Embryonic facial prominence (tissue), 1 donor: ENCODE data around the gene LSAMP.
"Not testable (repeated sequence)": the region's sequence is repeated elsewhere in the genome, so short reads cannot be mapped to it uniquely, and the experiment has no call there.

Experiments
- DNase-seq: peaks from one replicate; pipeline ENCODE4 v3.0.0-alpha.2; 2016; ENCODE audit errors: extremely low spot score

The LSAMP gene

DNA sequence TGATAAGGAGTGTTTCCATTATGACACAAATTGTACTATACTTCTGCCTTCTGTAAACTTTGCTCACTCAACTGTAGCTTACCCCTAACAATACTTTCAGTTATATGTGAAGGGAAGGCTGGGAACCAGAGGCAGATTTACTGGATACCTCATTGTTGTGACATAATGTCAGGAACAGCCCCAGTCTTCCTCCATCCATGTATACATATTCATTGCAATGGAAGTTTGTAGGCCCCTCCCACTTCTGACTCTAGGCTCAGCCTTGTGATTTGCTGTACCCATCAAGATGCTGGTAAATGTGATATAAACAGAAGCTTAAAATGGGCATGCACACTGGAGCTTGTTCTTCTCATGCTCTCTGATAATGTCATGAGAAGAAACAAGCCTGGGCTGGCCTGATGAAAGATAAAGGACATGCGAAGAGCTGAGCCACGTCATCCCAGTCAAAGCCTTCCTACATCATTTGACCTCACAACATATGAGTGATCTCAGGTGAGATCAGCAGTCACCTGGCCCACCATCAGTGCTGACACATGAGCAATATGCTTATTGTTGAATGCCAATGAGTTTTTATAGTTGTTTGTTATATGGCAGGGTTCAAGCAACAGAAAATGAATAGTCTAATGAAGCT lies 554.2 kb downstream of the LSAMP start:
- DNase-seq = no peak

DNA sequence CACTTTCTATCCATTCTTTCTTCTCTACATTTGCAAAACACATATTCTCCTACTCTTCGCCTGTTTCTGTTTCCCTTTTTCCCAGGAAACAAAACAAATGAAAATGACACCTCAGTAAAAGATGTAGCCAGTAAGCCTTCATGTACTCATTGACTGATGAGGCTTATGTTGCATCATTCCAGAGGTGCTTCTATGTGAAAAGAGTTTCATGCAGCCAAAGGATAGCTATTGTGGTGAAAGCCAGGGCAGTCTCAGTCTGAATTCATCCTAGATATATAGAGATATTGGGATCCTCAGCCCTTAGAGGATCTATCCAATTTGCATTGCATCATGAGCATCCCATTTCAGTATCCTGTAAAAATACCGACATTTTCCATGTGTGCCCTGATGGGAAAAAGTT lies 554.7 kb downstream of the LSAMP start:
- no peak for DNase-seq

DNA sequence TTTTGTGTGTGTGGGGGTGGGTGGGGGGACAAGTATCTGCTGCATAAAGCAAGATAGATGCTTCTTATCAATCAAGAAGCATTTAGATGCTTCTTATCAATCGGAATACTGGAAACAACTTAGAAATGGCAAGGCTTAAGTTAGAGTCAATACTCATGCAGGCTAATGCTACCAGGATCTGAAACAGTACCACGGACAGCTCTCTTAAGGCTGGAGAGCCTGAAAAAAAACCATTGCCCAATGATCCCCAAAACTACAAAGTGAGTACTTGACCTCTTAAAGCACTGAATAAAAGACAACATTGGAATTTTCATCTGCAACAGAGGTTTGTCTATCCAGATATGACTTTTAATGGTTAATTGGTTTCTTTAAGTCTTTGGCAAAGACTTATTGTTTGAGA lies 559.7 kb downstream of the LSAMP start:
- no peak for DNase-seq

DNA sequence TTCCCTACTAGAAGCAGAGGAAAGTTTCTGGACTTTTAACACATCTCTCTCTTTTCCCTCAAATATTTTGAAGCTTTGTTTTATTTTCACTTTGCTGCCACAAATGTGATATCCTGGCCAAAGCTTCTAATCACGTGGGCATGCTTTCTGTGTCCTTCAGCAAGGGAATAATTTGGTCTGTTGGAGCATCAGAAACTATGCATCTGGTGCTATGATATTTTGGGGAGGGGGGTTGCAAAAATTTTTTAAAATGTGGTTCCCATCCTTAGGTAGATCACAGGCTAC lies 567.7 kb downstream of the LSAMP start:
- DNase-seq = no peak

DNA sequence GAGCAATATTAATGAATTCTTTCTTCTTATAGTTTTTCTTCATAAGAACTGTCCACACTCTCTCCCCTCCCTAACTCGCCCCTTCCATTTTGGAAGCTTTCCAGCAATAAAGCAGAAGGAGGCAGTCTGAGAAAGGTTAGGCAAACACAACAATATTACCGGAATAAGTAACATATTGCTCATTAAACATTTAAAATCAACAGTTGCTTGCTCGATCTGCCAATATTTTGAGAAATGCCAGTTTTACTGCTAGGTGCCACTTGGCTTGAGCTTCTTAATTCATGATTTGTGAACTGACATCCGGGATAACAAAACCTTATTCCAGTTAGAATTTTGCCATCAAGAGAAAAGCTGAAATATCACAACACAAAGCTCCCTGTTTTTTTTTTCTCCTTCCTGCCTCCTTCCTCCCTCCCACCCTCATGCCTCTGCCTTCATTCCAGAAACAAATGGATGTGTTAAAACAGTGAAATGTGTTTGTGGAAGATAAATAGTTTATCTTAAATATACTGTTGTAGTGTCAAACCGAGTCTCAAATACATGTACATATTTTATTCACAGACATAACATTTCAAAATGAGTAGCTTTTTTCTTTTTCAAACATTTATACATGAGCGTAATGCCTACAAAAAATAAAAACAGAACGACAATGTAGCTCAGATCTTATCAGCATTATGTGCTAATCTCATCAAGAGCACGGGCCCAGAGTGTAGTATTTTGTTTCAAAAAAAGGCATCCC lies 568.2 kb downstream of the LSAMP start:
- no peak for DNase-seq

GRCh38 chr3:115875460-115875859 lies 569.8 kb downstream of the LSAMP start:
- DNase-seq = no peak

- no peak for DNase-seq
Observed at GRCh38 chr3:115871735-115872134, 573.6 kb downstream of the LSAMP start.

DNA sequence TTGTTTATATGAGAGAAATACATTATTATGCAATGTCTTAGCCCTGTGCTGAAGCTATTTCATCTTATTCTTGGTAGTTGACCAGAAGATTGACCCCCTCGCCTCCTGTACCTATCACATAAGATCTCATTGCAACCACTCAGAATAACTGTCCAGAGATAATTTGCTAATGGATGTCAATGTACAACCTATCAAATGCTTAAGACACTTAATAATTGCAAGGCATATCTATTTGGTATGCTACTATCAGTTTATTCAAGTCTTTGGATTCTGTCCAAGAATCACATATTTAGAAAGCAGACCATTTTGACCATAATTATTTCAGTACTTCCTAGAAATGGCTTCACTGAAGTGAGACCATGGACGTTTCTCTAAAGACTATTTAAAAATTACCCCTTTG lies 580.4 kb downstream of the LSAMP start:
- DNase-seq = no peak

DNA sequence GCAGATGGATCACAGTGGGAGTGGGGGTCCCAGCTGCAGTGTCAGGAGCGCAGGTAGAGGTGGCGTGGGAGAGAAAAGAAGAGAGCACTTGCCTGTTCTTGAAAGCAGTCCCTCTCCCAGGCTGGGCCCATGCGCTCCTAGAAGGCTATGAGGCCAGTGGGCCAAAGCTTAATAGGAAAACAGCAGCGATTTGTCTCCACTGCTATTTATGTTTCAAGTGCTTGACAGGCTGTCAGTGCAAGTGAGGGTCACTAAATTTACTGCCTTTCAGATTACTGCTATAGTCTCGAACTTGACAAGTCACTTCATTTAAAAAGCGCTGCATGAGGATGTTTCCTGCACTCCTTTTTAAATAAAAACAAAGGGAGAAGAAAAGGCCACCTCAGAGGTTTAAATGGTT lies 582.4 kb downstream of the LSAMP start:
- DNase-seq = no peak

GRCh38 chr3:115862099-115862498 lies 583.2 kb downstream of the LSAMP start:
- no peak for DNase-seq

DNA sequence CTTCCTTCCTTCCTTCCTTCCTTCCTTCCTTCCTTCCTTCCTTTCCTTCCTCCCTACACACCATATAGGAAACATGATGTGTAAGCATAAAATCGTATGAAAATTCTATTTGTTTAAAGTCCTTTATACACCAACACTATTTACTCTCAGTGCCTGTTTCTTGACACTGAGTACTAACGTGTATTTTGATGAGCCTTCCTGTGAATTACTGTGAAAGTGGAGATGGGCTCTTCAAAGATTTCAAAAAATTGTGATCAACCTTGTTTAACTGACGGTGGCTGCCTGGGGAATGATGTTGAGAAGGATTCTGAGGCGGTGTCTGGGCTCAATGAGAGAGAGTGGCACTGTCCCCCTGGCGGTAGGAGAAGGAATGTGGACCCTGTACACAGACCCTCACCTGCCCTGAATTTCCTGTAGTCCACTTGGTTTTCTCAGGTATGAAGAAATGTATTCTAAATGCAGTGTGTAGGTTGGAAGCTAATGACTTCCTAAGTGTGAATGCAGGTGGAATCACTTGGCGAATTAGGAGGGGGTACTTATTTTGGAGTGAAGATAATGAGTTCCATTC lies 584.0 kb downstream of the LSAMP start:
- DNase-seq = no peak

GRCh38 chr3:115860766-115861165 lies 584.5 kb downstream of the LSAMP start:
- no peak for DNase-seq

DNA sequence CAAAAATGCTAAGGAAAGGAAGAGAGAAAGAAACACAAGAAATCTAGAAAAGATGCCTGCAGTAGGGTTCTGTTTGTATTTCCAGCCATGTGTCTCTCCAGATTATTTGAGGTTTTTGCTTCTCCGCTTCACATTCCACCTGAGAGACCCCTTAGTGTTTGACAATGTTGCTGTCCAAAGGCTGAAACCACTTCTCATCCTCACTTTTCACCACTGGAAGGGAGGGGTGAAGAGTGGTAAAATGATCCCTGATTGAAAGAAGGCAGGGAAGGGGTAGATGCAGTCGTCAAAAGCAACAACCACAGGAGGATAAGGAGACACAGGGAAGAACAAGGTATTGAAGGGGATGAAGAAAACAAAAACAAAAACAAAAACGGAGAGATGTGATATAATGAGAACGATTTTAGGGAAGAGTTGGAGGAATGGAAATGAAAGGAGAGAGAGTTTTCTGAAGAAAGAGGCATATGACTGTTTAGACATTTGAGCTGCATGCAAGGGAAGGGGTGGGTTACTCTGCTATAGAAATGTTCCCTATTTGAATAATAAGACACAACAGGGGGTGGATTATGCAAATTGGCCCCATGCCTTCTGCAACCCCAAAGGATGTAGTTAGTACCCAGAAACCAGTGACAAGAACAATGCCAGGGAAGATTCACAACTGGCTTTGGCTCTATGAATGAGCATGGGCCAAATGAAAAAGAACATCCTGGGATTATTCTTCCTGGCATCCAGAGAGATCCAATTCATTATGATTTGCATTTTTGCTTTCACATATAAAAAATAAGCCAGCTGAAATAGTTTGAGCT lies 586.1 kb downstream of the LSAMP start:
- DNase-seq = no peak

DNA sequence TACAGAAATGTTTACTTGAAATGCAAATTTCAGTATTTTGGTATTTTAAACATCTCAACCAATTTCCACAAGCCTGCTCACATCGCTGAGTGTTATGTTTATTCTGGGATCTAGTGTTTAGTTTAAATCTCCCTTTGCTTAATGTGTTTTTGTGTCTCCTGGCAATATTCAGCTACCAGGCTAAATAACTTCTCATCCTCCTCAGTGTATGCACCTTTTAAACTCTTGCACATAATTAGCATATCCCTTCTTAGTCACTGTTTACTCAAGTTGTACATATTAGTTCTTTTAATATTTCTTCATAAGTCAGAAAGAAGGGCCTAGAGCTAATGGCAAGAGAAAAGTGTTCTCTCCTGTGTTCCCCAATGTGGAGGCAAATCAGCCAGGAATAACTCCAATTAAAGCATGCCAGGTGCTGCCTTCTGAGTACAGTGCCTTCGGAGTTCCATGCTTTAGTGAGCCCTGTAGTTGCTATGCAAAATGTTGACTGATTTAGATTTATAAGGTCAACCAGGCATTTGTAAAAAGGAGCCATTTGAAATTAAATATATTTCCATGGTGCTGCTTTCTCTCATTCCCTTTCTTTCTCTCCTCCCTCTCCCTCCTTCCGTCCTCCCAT lies 587.7 kb downstream of the LSAMP start:
- DNase-seq = no peak

DNA sequence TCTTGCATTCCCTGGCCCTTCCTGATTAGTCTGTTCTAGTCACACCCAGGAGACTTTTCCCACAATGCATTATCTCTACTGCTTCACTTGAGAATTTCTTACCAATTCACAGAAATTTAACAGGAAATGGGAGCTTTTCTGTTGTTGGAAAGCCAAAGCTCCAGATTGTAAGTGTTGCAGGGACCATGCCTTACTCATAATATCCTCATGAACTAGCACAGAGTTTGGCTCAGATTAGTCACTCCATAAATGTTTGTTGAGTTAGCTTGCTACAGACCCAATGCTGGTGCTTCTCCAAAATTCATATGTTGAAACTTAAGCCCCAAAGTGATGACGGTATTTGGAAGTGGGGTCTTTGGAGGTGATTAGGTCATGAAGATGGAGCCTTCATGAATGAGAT lies 589.4 kb downstream of the LSAMP start:
- DNase-seq = no peak

DNA sequence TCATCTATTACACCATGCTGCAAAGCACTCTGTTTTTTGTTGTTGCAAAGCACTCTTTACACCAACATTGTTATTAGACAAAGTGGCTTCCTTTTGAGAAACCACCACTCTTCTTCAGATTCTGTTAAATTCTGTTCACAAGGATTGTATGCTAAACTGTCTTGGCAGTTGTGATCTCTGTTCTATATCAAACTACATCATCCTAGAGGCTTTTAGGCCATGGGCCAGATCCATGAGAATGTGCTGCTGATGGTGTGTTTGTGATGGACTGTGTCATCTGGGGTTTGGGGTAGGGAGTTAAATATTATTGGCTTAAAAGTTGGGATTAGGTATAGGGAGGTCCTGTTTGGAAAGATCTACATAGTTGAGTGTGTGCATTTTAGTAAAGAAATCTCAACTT lies 592.2 kb downstream of the LSAMP start:
- DNase-seq = no peak

GRCh38 chr3:115852278-115852677 lies 593.0 kb downstream of the LSAMP start:
- no peak for DNase-seq

- no peak for DNase-seq
Observed at GRCh38 chr3:115851571-115851970, 593.7 kb downstream of the LSAMP start.

GRCh38 chr3:115848641-115849040 lies 596.6 kb downstream of the LSAMP start:
- no peak for DNase-seq

DNA sequence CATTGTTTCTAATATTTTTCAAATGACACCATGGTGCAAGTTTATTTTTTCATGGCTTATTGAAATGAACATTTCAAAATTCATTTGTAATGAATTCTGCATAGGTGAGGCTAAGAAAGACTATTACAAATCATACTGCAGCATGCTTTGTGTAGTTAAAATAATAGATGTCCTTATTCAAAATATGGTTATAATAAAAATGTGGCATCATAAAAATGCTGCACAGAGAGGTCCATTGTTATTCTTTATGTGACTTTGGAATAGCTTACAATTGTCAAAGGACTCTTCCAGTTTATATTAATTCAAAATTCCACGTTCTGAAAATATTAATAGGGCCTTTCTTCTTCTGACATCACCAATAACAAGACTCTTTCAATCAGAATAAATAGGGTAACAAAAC lies 599.3 kb downstream of the LSAMP start:
- DNase-seq = no peak

GRCh38 chr3:115844729-115845128 lies 600.6 kb downstream of the LSAMP start:
- not testable (repeated sequence) for DNase-seq

DNA sequence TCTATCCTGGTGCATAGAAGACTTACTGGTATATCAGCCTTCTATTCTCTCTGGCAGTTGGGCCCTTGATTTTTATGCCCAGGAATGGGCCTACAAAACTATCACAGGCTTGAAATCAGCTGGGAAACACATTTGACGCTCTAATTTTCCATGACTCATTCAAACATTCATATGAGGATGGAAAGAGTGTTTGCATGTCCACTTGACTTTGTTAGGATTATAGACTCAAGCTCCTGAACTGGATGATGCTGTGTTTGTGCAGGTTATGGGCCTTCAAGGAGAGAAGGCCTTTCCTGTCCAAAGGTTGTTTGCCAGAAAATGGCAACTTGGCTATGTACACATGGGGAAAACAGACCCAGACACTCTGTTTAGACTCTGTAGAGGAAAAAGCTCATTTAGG lies 602.1 kb downstream of the LSAMP start:
- no peak for DNase-seq
